Airway epithelial cell (primary cell): ENCODE measurements around the gene ZNF300. TPM values are rescaled to one million over a fixed set of nuclear protein-coding genes. Genes with fewer than 3 reads are reported as not detected.

Source experiments
- total RNA-seq: library from RNA; depleted of rRNA; stranded (reverse); fragments of >200 nt; gene quantifications from 2 replicates; pipeline ENCODE4 v1.2.3, GENCODE V29; 2015

Gene ZNF300
- total RNA-seq: 3.7 and 4.0 TPM in 2 replicates

DNA sequence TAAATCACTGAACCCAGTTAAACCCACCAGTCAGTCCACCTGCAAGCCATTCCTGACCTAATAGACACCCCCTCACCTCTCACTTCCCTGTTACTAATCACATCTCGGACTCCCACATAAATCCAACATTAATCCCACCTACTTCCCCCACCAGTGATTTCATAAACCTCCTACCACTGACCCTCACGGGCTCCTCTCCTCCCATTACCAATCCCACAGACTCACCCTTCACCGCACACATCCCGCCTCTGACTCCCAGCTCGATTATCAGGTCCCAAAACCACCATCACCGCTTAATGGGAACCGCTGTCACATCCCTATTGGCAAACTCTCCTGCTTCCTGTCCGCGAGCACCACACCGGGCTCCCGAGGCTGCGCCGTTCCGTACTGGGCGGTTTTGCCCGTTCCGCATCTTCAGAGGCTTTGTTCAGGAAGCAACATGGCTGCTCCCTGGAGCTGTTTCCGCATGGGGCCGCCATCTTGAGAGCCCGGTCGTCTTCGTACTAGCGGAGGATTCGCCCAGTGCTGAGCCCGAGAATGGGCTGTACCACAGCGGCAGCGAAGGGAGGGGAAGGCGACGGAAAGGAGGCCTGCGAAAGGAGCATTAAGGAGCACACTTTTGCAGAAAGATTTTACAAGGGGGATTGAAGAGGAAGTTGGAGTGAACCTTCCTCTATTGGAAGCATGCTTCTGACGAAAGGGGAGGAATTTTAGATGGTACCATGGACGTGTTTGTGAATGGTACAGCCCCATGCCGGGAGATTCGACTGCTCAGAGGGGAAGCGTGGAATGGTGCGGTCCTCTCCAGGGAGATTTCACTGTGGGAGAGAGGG lies at the start of gene ZNF300:
TSS of gene ZNF300 (minus strand) at position 502 of the 833 bp plus-strand sequence. CDS start 1,825 bp downstream, outside the sequence.

DNA sequence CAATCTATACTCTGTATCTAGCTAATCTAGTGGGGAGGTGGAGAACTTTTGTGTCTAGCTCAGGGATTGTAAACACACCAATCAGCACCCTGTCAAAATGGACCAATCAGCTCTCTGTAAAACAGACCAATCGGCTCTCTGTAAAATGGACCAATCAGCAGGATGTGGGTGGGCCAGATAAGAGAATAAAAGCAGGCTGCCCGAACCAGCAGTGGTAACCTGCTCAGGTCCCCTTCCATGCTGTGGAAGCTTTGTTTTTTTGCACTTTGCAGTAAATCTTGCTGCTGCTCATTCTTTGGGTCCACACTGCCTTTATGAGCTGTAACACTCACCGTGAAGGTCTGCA lies 58.5 kb downstream of the ZNF300 start, which contains the start of gene IRGM:
TSS of gene IRGM (plus strand) at position 214 of the 346 bp plus-strand sequence. CDS start 1,603 bp downstream, outside the sequence.

Other genes with a start within 250 kb of the ZNF300 start
- not detected in 2 replicates for gene MYOZ3, start 243.7 kb downstream of the ZNF300 start, total RNA-seq
- gene RBM22, start 203.9 kb downstream of the ZNF300 start, total RNA-seq: 22.8 and 33.4 TPM in 2 replicates
- 25.8 and 32.9 TPM in 2 replicates for gene DCTN4, start 146.0 kb downstream of the ZNF300 start, total RNA-seq
- gene SMIM3, start 126.2 kb downstream of the ZNF300 start, total RNA-seq: 12.4 and 15.4 TPM in 2 replicates
- not detected in 2 replicates for gene IRGM, start 58.5 kb downstream of the ZNF300 start, total RNA-seq
- 31.5 and 46.1 TPM in 2 replicates for gene GPX3, start 115.6 kb upstream of the ZNF300 start, total RNA-seq
- gene TNIP1, start 176.1 kb upstream of the ZNF300 start, total RNA-seq: 112 and 114 TPM in 2 replicates